Thyroid gland (tissue), 4 donors: ENCODE measurements around the gene CACYBP. TPM values are rescaled to one million over a fixed set of nuclear protein-coding genes. Genes with fewer than 3 reads are reported as not detected.

Experiments used
- DNase-seq, 2 donors: peaks; one replicate each; pipeline ENCODE4 v3.0.0-alpha.2; 2019
- H3K27ac ChIP-seq, 3 donors: fragments of 200-600 bp; sonication (generic); 1 replicate in 2 of 3; 2 replicates in 1 of 3; pipeline ENCODE4 v1.5.1; 2016 to 2019; ENCODE audit warnings: mild to moderate bottlenecking in 1 of 3, moderate library complexity in 1 of 3
- H3K27me3 ChIP-seq: fragments of 200-600 bp; sonication (generic); one replicate; pipeline ENCODE4 v1.5.1; 2019
- H3K36me3 ChIP-seq, 2 donors: fragments of 200-600 bp; sonication (generic); one replicate each; pipeline ENCODE4 v1.5.1; 2016 to 2019
- H3K4me1 ChIP-seq, 2 donors: fragments of 200-600 bp; sonication (generic); one replicate each; pipeline ENCODE4 v1.5.1; 2017 to 2019
- H3K4me3 ChIP-seq, 3 donors: fragments of 200-600 bp; sonication (generic); replicated peaks in 1 of 3; 1 replicate in 2 of 3; 2 replicates in 1 of 3; pipeline ENCODE4 v1.5.1; 2016; ENCODE audit warnings: mild to moderate bottlenecking in 1 of 3
- H3K9me3 ChIP-seq: fragments of 200-600 bp; sonication (generic); one replicate; pipeline ENCODE4 v1.5.1; 2017
- POLR2A ChIP-seq, 2 donors: fragments of 450-650 bp; IDR thresholded peaks; one replicate each; pipeline ENCODE4 v1.6.1; 2017; ENCODE audit warnings: antibody characterized with exemption in 2 of 2, mild to moderate bottlenecking in 2 of 2, moderate library complexity in 1 of 2
- WGBS, 2 donors: methylation state at CpG; one replicate each; pipeline ENCODE4 v1.1.5; 2017; 5-methylcytosine and 5-hydroxymethylcytosine counted together
- intact Hi-C: fragments of 100-400 bp; cut with DNase I; formaldehyde crosslinking; loops from one replicate; pipeline ENCODE4 v1.15.1; 2023
- total RNA-seq, 4 donors: library from RNA; depleted of rRNA; stranded (reverse); fragments of >200 nt; gene quantifications; one replicate each; pipeline ENCODE4 v1.2.3, GENCODE V29; 2016
- TF ChIP-seq, protein P1 (sequence below), 6 experiments: fragments of 200-600 bp in 3 of 6; fragments of 450-650 bp in 3 of 6; sonication (generic) in 3 of 6; IDR thresholded peaks; one replicate each; pipeline ENCODE4 v1.5.1; 2016 to 2019; ENCODE audit warnings: antibody characterized with exemption in 6 of 6, mild to moderate bottlenecking in 2 of 6, inconsistent platforms in 1 of 6, moderate library complexity in 1 of 6

The CACYBP gene
- total RNA-seq, 4 donors from 2014 or later = 38.4 to 84.8 (median 64.3) TPM

DNA sequence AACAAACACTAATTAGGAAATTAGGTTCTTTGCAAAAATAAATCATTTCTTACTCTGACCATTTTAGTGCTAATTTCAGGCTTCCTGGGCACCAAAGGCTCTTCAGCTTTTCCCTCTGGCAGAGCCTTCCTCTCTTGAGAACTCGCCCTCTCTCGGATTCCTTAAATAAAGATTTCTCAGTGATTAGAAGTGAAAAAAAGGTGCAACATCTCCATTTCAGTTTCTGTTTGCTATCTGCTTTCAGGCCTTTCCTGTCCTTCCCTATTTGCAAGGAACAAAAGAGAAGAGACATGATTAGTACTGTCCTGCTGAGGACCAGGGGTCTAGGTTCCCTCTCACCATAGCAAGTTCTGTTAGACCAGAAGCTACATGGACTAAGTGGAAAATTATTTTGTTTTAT is 27.8 kb upstream of the CACYBP start:
- Histone ChIP-seq H3K4me1 (peaks cover 4 to 6% of the 10 kb centered on the region in 2 donors), H3K27ac (no peak overlapping the region), H3K27me3 (no peaks in the 10 kb centered on the region), H3K4me3 (no peak overlapping the region), H3K36me3 (no peaks in the 10 kb centered on the region), H3K9me3 (no peaks in the 10 kb centered on the region)
- no peak for DNase-seq
- 31 to 34% methylated on average over 2 of the region's 2 CpGs for WGBS, 2 donors
- TF ChIP-seq POLR2A (IDR thresholded peaks at IDR 0.05) = no peak
- TF ChIP-seq, protein P1, sequence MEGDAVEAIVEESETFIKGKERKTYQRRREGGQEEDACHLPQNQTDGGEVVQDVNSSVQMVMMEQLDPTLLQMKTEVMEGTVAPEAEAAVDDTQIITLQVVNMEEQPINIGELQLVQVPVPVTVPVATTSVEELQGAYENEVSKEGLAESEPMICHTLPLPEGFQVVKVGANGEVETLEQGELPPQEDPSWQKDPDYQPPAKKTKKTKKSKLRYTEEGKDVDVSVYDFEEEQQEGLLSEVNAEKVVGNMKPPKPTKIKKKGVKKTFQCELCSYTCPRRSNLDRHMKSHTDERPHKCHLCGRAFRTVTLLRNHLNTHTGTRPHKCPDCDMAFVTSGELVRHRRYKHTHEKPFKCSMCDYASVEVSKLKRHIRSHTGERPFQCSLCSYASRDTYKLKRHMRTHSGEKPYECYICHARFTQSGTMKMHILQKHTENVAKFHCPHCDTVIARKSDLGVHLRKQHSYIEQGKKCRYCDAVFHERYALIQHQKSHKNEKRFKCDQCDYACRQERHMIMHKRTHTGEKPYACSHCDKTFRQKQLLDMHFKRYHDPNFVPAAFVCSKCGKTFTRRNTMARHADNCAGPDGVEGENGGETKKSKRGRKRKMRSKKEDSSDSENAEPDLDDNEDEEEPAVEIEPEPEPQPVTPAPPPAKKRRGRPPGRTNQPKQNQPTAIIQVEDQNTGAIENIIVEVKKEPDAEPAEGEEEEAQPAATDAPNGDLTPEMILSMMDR (IDR thresholded peaks at IDR 0.05) = no peak
- intact Hi-C loops = no loop called here

- Histone ChIP-seq H3K27me3 (no peaks in the 10 kb centered on the region), H3K36me3 (no peaks in the 10 kb centered on the region), H3K27ac (no peak overlapping the region), H3K4me1 (peaks cover 4 to 6% of the 10 kb centered on the region in 2 donors), H3K9me3 (no peaks in the 10 kb centered on the region), H3K4me3 (no peak overlapping the region)
- TF ChIP-seq POLR2A (IDR thresholded peaks at IDR 0.05) = no peak
- TF ChIP-seq, protein P1 (IDR thresholded peaks at IDR 0.05) = no peak
- intact Hi-C loops = no loop called here
- no peak for DNase-seq
- 96 to 100% methylated on average over 2 of the region's 2 CpGs for WGBS, 2 donors
Measured at GRCh38 chr1:174974711-174975119, 25.0 kb upstream of the CACYBP start.

GRCh38 chr1:174975764-174976163 is 24.0 kb upstream of the CACYBP start:
- Histone ChIP-seq H3K4me3 (no peak overlapping the region), H3K27me3 (no peaks in the 10 kb centered on the region), H3K4me1 (peaks cover 4 to 6% of the 10 kb centered on the region in 2 donors), H3K27ac (no peak overlapping the region), H3K9me3 (no peaks in the 10 kb centered on the region), H3K36me3 (no peaks in the 10 kb centered on the region)
- 93 to 100% methylated on average over 1 of the region's 1 CpG for WGBS, 2 donors
- no peak for DNase-seq
- TF ChIP-seq, protein P1 (IDR thresholded peaks at IDR 0.05) = no peak
- no peak for TF ChIP-seq POLR2A (IDR thresholded peaks at IDR 0.05)
- intact Hi-C loops = no loop called here

GRCh38 chr1:174976436-174977108 is 23.2 kb upstream of the CACYBP start:
- Histone ChIP-seq H3K36me3 (no peaks in the 10 kb centered on the region), H3K4me1 (peaks cover 4 to 5% of the 10 kb centered on the region in 2 donors), H3K27ac (no peak overlapping the region), H3K27me3 (no peaks in the 10 kb centered on the region), H3K9me3 (no peaks in the 10 kb centered on the region), H3K4me3 (no peak overlapping the region)
- intact Hi-C loops = no loop called here
- 87 to 90% methylated on average over 4 of the region's 4 CpGs for WGBS, 2 donors
- DNase-seq = no peak
- TF ChIP-seq, protein P1 (IDR thresholded peaks at IDR 0.05) = no peak
- TF ChIP-seq POLR2A (IDR thresholded peaks at IDR 0.05) = no peak

GRCh38 chr1:174982971-174983689 is 16.6 kb upstream of the CACYBP start:
- Histone ChIP-seq H3K4me1 (no peaks in the 10 kb centered on the region), H3K36me3 (peaks cover 0 to 5% of the 10 kb centered on the region in 2 donors)
- DNase-seq = no peak

More at GRCh38 chr1:174982971-174983689, 16.6 kb upstream of the CACYBP start:
- intact Hi-C loops = loop anchor here (5.0 kb wide), 1 partner anchor 206 kb away; no protein-coding TSS in a partner anchor
- no peaks in the 10 kb centered on the region for H3K9me3 ChIP-seq
- no peaks in the 10 kb centered on the region for H3K27me3 ChIP-seq
- no peak overlapping the region for H3K4me3 ChIP-seq
- no peak overlapping the region for H3K27ac ChIP-seq
- TF ChIP-seq, protein P1 (IDR thresholded peaks at IDR 0.05) = peak; percentile 8 to 58 (median 38)
- TF ChIP-seq POLR2A (IDR thresholded peaks at IDR 0.05) = no peak
